HUDEP-2 (cell line): Measurements from ENCODE around the gene GPRC5A.

ENCODE experiments used
- DNase-seq, 76 experiments: peaks; one replicate each; lab custom pipeline; 2025; ENCODE audit not compliant: unreplicated experiment in 76 of 76; lab: John Stamatoyannopoulos, UW

Gene GPRC5A

DNA sequence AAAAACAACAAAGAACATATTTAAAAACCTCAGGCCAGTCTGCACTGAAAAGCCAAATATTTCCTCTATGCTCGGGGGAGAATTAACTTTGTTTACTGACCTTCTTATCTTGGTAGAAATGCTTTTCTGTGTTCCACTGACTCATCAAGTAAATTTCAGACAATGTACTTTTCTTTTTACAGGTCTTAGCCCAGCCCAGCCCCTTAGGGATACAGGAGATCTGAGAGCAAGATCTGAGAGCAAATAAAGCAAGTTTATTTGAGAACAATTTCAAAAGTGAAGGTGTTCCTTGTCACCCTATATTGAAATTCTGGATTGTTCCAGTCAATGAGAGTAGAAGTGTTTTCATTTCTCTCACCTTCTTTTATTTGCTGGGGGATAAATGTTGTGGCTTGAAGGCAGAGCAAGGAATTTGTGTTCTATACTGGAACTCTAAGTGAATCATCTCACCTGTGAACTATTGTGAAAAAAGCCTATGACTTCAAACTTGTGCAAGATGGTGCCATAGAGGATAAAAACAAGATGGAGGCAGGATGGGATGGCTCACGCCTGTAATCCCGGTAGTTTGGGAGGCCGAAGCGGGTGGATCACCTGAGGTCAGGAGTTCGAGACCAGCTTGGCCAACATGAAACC lies 7.9 kb upstream of the GPRC5A start:
- no peak for DNase-seq

DNA sequence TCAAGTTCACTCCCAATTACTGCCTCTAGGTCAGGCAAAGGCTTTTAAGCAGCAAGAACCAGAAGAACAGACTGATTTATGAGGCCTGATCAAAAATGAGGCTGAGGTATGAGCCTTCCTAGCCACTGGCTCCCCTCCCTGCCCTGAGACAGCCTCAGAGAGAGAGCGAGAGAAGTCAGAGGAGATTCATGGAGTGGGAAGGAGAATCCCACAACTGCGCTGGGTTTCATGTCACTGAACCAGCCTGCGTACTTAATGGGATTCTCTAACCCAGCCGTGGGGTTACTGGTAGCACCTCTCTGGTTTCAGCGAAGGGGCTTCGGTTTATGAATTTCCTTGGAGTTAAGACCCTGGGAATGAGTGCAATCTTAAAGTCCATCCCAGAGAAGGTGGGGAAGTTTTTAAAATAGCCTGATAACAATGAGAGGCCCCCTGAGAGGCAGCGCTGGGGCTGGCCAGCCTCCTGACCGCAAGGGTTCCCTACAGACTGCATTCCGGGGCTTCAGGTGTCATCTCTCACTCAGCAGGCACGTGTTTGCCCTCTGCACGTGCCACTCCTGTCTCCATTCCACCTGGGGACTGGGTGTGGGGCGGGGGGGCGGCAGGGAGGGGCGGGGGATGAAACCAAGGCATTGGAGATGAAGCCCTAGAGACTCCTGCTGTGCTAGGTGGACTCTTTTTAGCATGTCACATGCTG lies 6.1 kb upstream of the GPRC5A start:
- no peak for DNase-seq

DNA sequence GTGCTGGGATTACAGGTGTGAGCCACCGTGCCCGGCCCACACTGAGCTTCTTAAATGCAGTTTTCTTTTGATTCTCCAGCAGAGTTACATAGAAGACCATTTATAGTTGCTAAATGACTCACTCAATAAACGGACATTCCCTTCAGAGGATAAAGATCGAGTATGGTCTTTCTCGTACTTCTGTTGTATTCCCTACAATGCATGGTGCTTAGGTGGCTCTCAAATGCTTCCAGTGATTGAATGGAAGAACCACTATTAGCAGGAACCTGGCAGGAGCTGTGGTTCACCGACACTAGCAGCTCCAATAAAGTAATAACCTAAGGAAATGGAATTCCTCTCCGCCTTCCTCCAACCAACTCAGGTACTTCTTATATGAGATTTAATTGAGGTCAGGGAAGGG lies 3.9 kb upstream of the GPRC5A start:
- DNase-seq, result no peak

DNA sequence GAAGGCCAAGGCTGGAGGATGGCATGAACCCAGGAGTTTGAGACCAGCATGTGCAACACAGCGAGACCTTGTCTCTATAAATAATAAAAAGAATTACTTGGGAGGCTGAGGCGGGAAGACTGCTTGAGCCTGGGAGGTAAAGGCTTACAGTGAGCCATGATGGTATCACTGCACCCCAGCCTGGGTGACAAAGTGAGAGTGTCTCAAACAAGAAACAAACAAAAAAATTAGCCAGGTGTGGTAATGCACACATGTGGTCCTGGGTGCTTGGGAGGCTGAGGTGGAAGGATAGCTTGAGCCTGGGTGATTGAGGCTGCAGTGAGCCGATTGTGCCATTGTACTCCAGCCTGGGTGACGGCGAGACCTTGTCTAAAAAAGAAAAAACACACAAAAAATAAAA lies 1.7 kb upstream of the GPRC5A start:
- DNase-seq, result no peak

DNA sequence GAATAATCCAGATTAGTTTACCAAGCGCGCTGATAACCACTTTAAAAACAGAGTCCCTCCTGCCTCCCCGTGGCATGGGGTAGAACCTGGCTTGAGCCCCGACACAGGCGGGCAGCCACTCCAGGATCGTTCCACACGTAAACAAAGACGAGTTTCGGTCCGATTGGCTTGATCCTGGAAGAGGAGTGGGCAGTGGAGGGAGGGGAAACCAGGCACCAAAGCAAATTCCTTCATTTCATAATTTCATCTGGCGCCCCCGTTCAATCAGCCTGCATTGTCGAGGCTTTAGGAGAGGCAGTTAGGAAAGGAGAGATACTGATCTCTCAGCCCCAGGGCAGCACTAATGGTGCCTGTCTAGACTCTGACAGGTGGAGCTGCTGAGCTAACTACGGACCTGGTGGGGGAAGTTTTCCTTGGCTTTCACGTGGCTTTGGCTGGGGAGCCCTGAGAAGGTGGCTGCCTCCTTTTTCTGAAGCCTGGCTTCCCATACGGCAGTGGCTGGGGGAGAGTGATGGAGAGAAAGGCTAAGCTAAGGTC lies 751 bp upstream of the GPRC5A start:
- peak in 13 of 76 experiments; percentile 2 to 23 (median 11) for DNase-seq

DNA sequence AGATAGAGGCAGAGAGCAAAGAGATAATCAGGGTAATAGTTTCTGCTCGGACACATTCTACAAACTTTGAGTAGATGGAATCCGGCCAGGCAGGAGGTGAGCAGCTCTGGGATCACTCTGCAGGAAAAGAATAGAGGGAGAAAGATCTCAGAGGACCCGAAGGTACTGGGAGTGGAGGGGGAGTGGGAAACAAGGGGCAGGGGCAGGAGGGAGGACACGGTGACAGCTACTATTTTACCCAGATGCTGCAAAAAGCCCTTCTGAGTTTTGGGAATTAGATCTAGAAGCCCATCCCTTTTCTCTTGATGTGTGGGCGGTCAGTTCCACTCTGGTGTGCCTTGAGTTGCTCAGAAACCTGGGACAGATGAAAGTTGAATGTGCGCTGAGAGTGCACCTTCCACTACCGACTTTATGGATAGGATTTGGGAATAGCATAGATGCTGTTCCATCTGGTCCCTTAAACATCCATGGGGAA lies 556 bp downstream of the GPRC5A start:
- no peak for DNase-seq

DNA sequence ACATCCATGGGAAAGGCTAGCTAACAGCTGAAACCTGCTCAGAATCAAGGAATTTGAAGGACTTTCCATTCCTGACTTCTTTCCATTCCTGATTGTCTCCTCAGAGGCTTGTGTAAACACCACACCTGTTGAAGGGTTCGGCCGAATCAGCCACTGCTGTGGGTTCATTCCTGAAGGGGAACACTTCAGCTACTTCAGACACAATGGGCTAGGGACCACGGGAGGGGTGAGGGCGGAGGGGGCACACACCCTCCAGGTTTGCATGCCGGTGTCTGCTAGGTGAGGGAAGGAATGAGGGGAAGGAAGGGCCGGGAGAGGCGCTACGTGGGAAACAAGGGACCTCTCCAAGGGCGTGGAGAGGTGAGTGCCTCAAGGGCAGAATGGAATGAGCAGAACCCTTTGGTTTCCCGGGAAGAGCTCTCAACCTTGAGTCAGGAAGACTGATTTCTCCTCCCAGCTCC lies 1.3 kb downstream of the GPRC5A start:
- no peak for DNase-seq

DNA sequence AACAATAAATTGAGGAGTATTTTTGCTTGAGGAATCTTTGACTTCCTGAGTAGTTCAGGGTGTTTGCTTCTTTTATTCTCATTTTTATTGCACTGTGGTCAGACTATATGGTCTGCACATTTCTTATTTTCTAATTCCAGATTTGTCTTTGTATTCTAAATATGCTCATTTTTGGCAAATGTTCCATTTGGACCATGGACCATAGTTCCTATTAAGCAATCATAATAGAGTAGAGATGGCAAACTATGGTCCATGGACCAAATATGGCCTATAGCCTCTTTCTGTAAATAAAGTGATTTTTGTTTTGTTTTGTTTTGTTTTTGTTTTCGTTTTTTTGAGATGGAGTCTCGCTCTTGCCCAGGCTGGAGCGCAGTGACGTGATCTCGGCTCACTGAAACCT lies 2.1 kb downstream of the GPRC5A start:
- no peak for DNase-seq

DNA sequence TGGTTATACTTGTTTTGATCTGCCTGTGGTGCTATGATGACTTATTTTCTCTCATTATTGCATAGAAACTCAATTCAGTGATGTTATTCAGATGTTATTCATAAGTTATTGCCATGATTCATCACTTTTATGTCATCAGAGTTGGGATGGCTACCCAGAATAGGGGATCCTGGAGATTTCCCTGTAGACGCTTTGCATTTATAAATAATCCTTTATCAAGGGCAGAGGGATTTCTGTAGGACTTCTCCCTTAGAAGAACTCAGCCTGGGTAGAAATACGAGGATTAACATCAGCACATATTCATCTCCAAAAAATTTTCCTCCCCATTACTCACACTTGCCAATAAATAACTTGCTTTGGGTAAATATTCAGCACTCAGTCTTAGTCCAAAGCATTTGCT lies 4.9 kb downstream of the GPRC5A start:
- DNase-seq, result no peak

DNA sequence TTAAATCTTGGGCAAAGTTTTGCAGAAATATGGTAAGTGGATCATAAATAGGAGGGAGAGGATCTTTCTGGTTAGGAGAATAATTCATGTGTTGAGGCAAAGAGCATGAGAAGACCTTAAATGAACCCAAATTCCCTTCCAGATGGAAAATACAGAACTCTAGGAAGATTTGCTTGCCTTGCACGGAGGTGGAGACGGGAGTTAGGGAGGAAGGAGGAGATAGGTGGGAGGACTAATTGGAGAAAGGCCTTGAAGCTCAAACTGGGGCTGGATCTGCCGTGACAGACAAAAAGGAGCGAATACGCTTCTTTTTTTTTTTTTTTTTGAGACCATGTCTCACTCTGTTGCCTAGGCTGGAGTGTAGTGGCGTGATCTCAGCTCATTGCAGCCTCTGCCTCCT lies 5.9 kb downstream of the GPRC5A start:
- no peak for DNase-seq

DNA sequence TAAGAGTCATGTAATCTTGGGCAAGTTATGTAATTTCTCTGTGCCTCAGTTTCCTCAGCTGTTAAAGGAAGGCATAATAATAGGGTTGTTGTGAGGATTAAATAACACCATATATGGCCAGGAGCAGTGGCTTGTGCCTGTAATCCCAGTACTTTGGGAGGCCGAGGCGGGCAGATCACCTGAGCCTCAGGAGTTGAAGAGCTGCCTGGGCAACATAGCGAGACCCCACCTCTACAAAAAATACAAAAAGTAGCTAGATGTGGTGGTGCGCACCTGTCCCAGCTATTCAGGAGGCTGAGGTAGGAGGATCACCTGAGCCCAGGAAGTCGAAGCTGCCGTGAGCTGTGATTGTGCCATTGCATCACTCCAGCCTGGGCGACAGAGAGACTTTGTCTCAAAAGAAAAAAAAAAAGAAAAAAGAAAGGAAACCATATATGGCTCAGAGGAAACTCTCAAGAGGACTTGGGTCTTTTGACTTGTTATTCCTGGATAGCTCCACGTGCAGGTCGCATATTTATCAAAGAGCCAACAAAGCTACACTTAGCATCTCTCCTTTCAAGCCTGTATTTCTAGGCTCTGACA lies 6.9 kb downstream of the GPRC5A start:
- DNase-seq, result no peak

DNA sequence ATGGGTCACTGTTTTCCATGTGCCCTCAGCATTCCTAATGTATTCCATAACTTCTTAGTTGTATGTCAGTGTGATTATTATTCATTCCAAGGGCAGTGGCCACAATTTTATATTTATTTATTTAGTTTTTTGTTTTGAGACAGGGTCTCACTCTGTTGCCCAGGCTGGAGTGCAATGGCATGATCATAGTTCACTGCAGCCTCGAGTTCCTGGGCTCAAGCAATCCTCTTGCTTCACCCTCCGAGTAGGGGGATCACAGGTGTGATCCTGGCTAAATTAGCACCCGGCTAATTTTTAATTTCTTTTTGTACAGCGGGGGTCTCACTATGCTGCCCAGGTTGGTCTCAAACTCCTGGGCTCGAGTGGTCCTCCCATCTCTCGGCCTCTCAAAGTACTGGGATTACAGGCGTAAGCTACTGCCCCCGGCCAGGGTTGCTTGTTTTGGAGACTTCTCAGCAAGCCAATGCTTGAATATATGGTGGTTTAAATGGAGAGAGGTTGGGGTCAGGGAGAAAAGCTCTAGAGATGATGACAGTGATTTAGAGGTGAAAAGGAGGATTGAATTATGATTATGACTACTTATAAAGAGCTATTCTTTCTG lies 7.6 kb downstream of the GPRC5A start:
- DNase-seq, result no peak

DNA sequence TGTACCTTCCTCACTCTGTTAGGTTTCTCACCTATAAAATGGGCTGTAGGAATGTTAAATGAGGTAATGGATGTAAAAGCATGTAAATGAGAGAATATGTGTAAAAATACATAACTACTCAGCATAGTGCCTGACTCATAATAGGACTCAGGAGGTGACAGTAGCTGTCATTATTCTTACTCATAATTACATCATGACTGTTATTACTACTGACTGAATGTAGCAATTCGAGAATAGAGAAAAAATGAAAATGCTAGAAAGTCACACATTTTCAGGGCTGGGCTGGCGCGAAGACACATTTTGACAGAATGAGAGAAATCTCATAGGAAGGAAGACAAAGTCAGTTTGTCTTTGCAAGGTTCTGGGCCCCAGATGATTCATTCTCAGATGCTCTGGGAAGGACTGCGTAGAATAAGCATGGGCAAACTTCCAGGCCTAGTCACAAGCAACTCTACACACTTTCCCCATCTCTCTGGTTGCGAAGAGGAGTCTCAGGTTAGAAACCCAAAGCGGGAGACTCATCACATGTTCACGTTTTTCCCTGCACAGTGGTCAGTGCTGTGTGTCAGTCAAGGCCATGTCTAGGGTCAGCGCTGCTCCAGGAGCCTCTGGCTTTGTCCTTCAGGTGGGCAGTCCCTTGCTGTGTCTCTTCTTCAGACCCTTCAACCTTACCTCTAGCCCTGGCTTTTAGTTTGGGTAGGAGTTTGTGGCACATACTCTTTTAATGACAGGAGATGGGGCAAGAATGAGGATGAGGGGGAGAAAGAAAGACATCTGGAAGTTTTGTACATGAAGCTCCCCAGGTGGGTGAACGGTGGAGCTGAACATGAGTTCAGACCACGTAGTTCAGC lies 8.4 kb downstream of the GPRC5A start:
- peak in 3 of 76 experiments; percentile 11 to 23 (median 16) for DNase-seq

DNA sequence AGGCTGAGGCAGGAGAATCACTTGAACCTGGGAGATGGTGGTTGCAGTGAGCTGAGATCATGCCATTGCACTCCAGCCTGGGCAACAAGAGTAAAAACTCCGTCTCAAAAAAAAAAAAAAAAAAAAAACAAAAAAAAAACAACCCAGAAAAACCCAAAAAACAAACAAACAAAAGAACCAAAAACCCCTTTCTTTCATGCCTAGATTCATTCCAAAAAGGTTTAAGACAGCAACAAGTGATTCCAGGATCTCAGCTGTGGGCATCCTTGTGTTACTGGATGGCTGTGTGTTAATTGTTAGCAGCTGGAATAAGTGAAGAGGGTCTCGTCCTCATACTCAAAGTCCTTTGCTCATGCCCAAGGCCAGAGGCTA lies 9.4 kb downstream of the GPRC5A start:
- no peak for DNase-seq

DNA sequence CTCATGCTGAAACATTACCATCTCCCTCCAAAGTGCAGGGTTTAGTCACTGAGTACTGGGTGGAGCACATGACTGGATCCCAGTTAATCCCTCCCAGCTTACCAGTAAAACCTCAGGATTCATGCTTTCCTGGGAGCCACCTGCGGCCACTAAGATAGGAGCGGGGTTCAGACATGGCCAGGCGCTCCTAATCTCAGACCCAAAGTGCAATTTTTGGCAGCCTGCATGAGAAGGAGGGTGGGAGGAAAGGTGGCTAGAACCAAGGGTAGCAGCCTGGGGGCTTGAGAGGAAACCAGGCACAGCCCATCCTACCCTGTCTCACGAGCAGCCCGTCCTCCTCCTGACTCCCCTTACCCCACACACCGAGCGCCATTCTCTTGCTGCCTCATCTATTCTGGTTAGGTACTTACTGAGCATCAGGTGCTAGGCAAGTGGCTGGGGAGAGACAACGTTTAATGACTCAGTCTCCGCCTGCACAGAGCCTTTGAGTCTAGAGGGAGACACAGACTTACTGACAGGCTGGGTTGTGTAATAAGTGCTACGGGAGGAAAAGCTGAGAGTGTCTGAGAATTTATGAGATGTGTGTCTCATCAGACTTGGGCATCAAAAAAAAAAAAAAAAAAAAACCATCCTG lies 9.9 kb downstream of the GPRC5A start:
- DNase-seq, result no peak

DNA sequence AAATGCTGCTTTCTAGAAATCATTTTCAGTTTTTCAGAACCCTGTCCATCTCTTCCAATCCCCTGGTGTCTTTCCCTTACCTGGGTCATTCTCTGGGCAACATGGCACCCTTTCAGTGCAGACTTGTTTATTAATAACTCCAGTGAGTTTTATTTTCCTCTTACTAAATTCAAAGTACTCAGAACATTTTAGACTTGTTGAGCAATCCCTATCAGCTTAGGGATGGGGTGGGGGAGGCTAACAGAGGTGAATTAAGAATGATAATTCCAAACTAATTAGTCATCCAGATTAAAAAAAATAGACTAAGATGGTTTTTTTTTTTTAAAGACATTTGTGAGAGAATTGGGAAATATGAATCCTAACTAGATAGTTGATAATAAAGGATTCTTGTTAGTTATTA lies 10.7 kb downstream of the GPRC5A start:
- DNase-seq, result no peak

DNA sequence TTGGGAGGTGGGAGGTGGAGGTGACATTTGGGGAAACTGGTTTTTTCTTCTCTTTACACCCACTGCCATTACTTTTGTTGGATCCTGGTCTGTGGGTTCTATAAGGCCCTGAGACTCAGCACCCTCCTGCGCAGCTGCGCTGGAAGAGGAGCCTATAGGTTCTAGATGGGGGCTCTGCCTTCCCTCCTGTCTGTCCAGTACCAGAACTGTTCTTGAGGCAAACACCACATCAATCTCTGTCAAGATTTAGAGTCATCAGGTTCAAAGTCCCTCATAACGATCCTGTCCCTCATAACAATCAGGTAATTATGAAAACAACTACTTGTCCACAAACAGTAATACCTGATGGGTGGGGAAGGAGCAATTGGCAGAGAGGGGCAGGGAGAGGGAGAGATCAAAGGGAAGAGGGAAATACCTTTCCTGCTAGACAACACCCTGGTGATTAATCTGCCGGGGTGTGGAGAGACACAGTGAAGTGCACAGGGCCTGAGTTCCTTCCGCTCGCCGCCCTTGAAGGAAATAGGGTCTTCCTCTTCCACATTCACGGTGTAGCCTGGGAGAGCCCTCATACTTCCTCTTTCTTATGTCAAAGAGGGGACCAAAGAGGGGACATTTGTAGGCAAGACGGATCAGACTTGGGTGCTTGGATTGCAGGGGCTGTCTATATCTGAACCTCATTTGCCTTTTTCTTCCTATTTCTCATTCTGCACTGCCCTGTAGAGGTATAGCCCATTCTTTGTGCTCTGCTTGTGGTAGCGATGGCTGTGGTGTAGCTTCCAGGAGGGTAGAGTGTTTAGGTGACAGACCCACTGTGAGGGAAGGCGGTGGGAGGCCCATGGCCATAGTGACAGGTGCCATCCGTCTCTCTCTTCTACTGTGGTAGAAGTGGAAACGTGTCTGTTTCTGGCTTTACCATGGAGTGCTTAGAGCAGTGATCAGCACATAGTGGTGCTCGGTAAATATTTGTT lies 12.6 kb downstream of the GPRC5A start:
- no peak for DNase-seq

DNA sequence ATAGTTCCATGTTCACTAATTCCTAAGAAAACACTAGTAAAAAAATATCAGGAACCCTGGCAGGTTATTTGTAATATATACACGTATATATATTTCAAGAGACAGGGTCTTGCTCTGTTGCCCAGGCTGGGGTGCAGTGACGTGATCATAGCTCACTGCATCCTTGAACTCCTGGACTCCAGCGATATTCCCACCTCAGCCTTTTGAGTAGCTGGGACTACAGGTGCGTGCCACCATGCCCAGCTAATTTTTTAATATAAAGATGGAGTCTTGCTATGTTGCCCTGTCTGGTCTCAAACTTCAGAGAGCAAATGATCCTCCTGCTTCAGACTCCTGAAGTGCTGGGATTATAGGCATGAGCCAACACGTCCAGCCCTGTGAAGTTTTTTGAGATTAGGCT lies 16.2 kb downstream of the GPRC5A start:
- no peak for DNase-seq

DNA sequence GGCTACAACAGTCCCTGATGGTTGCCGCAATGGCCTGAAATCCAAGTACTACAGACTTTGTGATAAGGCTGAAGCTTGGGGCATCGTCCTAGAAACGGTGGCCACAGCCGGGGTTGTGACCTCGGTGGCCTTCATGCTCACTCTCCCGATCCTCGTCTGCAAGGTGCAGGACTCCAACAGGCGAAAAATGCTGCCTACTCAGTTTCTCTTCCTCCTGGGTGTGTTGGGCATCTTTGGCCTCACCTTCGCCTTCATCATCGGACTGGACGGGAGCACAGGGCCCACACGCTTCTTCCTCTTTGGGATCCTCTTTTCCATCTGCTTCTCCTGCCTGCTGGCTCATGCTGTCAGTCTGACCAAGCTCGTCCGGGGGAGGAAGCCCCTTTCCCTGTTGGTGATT lies 16.9 kb downstream of the GPRC5A start:
- no peak for DNase-seq
